Activated CD4-positive, alpha-beta memory T cell treated with anti-CD3 and anti-CD28 coated beads for 36 hours (primary cell): Measurements from ENCODE around the gene ZXDC. TPM values are rescaled to one million over a fixed set of nuclear protein-coding genes. Genes with fewer than 3 reads are reported as not detected.

Experiments used
- CTCF ChIA-PET: fragments of 350-600 bp; sonication (Branson Sonifier 250); formaldehyde crosslinking; loops from one replicate; lab custom pipeline; 2021; ENCODE audit warnings: antibody characterized with exemption, inconsistent platforms; lab: Charles Lee
- POLR2A ChIA-PET: fragments of 350-600 bp; sonication (Branson Sonifier 250); formaldehyde crosslinking; loops from one replicate; lab custom pipeline; 2021; ENCODE audit warnings: antibody characterized with exemption; lab: Charles Lee
- DNase-seq: peaks from one replicate; pipeline ENCODE4 v3.0.0-alpha.2; 2020
- H3K27ac Mint-ChIP-seq: one replicate; pipeline ENCODE4 v1.8.0; 2021; ENCODE audit warnings: mixed read lengths
- H3K27me3 Mint-ChIP-seq: one replicate; pipeline ENCODE4 v1.8.0; 2021; ENCODE audit warnings: mixed read lengths
- H3K36me3 Mint-ChIP-seq: one replicate; pipeline ENCODE4 v1.8.0; 2021; ENCODE audit warnings: mixed read lengths
- H3K4me1 Mint-ChIP-seq: one replicate; pipeline ENCODE4 v1.8.0; 2021; ENCODE audit warnings: low read depth, mixed read lengths
- H3K4me3 Mint-ChIP-seq: one replicate; pipeline ENCODE4 v1.8.0; 2021; ENCODE audit warnings: mild to moderate bottlenecking, mixed read lengths
- H3K9me3 Mint-ChIP-seq: one replicate; pipeline ENCODE4 v1.8.0; 2021; ENCODE audit warnings: mixed read lengths
- intact Hi-C: fragments of 100-400 bp; cut with micrococcal nuclease; formaldehyde crosslinking; loops from one replicate; pipeline ENCODE4 v1.15.1; 2023
- total RNA-seq, 2 experiments: library from RNA; stranded (reverse); gene quantifications; one replicate each; pipeline ENCODE4 v1.2.3, GENCODE V29; 2021

Gene ZXDC
- total RNA-seq, 2 experiments from 2014 or later: 18.2 to 19.1 TPM

- Mint-ChIP-seq H3K27me3 (peaks cover 14% of the 10 kb centered on the region), H3K4me3 (no peak overlapping the region), H3K36me3 (no peaks in the 10 kb centered on the region), H3K9me3 (no peaks in the 10 kb centered on the region), H3K27ac (no peak overlapping the region), H3K4me1 (no peaks in the 10 kb centered on the region)
- ChIA-PET POLR2A (no interaction called here), CTCF (no interaction called here)
- intact Hi-C loops: no loop called here
- DNase-seq: no peak
Measured at GRCh38 chr3:126417981-126418530, 57.6 kb downstream of the ZXDC start.

DNA sequence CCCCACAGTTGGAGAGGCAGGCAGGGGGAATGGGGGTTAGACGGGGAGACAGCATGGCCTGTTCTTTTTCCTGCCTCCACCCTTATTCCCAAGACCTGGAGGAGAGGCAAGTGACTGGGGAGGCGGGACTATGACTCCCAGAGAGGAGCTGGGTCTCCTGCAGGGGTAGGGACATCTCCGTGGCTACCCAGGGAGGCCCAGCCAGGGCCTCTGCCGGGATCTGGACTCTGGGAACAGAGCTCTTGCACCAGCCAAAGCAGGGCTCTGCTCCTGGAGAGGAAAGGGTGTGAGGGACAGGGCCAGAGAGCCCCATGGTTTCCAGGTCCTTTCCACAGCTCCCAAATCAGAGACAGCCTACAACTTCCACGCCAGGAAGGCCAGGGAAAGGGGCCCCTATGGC lies 58.2 kb downstream of the ZXDC start:
- intact Hi-C loops: no loop called here
- peaks cover 18% of the 10 kb centered on the region for H3K27me3 Mint-ChIP-seq

GRCh38 chr3:126416943-126417342 lies 58.7 kb downstream of the ZXDC start:
- no peaks in the 10 kb centered on the region for H3K36me3 Mint-ChIP-seq
- POLR2A ChIA-PET: no interaction called here
- intact Hi-C loops: no loop called here
- H3K27ac Mint-ChIP-seq: no peak overlapping the region
- CTCF ChIA-PET: no interaction called here
- no peaks in the 10 kb centered on the region for H3K4me1 Mint-ChIP-seq
- H3K9me3 Mint-ChIP-seq: no peaks in the 10 kb centered on the region
- DNase-seq: no peak
- H3K4me3 Mint-ChIP-seq: no peak overlapping the region
- peaks cover 21% of the 10 kb centered on the region for H3K27me3 Mint-ChIP-seq

More for the DNA sequence above, 58.2 kb downstream of the ZXDC start:
- Mint-ChIP-seq H3K9me3 (no peaks in the 10 kb centered on the region), H3K4me3 (no peak overlapping the region), H3K4me1 (no peaks in the 10 kb centered on the region), H3K36me3 (no peaks in the 10 kb centered on the region), H3K27ac (no peak overlapping the region)
- ChIA-PET POLR2A (no interaction called here), CTCF (no interaction called here)
- DNase-seq: no peak

DNA sequence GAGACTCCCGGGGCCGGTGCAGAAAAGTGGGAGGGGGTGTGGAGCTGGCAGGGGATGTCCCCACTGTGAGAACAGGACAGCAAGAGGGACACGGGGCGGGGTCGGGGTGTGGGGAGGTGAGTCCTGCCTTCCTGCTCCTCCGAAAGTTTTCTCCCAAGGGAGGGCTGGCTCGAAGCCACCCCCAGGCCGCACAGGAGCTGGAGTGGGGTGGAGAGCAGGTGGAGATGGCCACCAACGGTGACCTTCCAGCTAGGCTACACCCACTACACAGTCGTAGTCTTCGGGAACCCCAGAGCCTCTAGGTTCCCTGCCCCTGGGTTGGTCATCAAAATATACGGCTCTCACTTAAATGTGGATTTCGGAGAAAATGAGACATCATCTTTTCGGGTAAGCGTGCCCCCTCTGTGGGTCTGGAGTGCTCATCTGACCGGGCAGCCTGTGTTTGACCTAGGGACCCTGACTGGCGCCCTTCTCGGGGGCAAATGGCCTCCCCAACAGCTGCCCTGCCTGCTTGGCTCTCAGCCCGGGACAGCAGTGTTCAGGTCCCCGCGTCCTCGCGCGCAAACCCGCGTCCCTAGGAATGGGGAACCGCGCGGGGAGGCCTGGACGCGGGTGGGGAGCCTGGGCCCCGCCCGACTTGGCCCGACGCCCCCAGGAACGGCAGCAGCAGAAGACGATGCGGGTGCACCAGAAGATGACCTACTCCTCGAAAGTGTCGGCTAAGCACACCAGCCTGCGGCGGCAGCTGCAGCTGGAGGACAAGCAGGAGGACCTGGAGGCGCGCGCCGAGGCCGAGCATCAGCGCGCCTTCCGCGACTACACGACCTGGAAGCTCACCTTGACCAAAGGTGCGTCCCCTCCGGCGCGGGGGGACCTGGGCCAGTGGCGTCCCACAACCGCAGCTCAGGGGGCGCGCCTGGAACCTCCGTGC lies 59.8 kb downstream of the ZXDC start:
- no peak overlapping the region for H3K4me3 Mint-ChIP-seq
- DNase-seq: no peak
- no peak overlapping the region for H3K27ac Mint-ChIP-seq
- no peaks in the 10 kb centered on the region for H3K36me3 Mint-ChIP-seq
- ChIA-PET CTCF (no interaction called here), POLR2A (no interaction called here)
- H3K27me3 Mint-ChIP-seq: peaks cover 30% of the 10 kb centered on the region
- no peaks in the 10 kb centered on the region for H3K4me1 Mint-ChIP-seq
- intact Hi-C loops: no loop called here
- H3K9me3 Mint-ChIP-seq: no peaks in the 10 kb centered on the region

DNA sequence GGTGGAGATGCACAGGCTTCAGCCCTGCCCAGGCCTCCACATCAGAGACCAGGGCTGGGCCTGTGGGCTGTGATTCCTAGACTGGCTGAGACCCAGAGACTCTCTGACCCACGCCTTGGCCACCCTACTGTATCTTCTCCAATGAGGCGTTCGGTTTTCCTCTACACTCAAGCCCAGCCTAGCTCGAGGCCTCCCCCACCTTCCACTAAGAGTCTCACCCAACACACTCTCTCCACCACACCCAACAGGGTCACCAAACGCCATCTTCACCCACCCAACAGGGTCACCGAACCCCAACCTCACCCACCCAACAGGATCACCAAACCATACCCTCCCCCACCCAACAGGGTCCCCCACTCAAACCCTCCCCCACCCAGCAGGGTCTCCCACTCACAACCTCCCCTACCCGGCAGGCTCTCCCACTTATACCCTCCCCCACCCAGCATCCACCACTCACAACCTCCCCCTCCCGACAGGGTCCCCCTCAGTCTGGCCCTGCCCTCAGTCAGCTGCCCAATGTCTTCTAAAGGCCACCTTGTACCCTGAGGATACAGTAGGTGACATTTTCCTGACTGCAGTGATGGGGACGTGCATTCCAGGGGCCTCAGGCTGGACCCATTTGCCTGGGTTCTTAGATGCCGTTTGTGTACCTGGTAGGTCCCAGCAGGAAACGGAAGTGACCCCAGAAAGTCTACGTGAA lies 60.6 kb downstream of the ZXDC start:
- Mint-ChIP-seq H3K4me1 (no peaks in the 10 kb centered on the region), H3K27me3 (peaks cover 31% of the 10 kb centered on the region), H3K9me3 (no peaks in the 10 kb centered on the region), H3K4me3 (no peak overlapping the region), H3K27ac (no peak overlapping the region), H3K36me3 (no peaks in the 10 kb centered on the region)
- CTCF ChIA-PET: no interaction called here
- intact Hi-C loops: no loop called here
- POLR2A ChIA-PET: no interaction called here
- no peak for DNase-seq

DNA sequence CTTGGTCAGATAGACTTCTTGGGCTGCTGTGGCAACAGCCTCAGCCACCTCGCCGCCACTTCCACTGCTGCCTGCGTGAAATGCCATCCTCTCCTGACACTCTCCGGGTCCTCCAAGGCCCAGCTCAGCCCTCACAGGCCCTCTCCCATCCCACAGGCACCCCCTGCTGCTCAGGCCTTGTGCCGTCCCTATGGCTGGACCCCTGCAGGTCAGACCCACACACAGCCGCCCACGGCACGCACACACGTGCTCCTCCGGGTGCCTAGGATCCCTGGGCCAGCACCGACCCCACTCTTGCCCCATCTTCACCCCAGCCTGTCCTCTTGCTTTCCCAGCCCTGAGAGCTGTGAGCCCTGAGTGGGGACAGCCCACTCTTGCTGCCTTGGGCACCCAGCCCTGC lies 61.3 kb downstream of the ZXDC start:
- Mint-ChIP-seq H3K4me1 (no peaks in the 10 kb centered on the region), H3K27me3 (peaks cover 31% of the 10 kb centered on the region), H3K4me3 (no peak overlapping the region), H3K27ac (no peak overlapping the region), H3K9me3 (no peaks in the 10 kb centered on the region), H3K36me3 (no peaks in the 10 kb centered on the region)
- intact Hi-C loops: no loop called here
- DNase-seq: no peak
- CTCF ChIA-PET: no interaction called here
- POLR2A ChIA-PET: no interaction called here

DNA sequence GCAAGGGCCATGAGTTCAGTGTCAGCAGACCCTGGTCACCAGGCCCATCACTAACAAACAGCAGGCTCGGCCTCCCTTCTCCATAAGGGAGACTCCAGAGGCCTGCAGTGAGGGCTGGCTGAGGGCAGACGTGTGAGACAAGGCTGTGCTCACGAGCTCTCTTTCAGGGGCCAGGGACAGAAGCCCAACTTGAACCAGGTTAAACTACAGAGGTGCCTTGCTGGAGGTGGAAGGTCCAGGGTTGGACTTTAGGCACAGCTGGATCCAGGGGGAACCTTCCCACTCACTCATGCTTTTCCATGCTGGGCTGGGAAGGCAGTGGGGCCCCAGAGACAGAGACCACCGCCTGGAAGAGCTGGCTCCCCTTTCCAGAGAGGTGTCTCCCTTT lies 62.0 kb downstream of the ZXDC start:
- Mint-ChIP-seq H3K4me1 (no peaks in the 10 kb centered on the region), H3K36me3 (no peaks in the 10 kb centered on the region), H3K4me3 (no peak overlapping the region), H3K27ac (no peak overlapping the region), H3K27me3 (peaks cover 31% of the 10 kb centered on the region), H3K9me3 (no peaks in the 10 kb centered on the region)
- ChIA-PET POLR2A (no interaction called here), CTCF (no interaction called here)
- intact Hi-C loops: no loop called here
- no peak for DNase-seq

GRCh38 chr3:126412841-126413692 lies 62.6 kb downstream of the ZXDC start:
- H3K4me1 Mint-ChIP-seq: no peaks in the 10 kb centered on the region
- no peak for DNase-seq
- ChIA-PET CTCF (no interaction called here), POLR2A (interaction anchor here (0.5 kb wide), 1 partner anchor 1617 kb away, joined by 3 read pairs; no protein-coding TSS in a partner anchor)
- peaks cover 37% of the 10 kb centered on the region for H3K27me3 Mint-ChIP-seq
- H3K4me3 Mint-ChIP-seq: no peak overlapping the region
- H3K9me3 Mint-ChIP-seq: no peaks in the 10 kb centered on the region
- H3K36me3 Mint-ChIP-seq: no peaks in the 10 kb centered on the region
- intact Hi-C loops: no loop called here
- H3K27ac Mint-ChIP-seq: no peak overlapping the region

DNA sequence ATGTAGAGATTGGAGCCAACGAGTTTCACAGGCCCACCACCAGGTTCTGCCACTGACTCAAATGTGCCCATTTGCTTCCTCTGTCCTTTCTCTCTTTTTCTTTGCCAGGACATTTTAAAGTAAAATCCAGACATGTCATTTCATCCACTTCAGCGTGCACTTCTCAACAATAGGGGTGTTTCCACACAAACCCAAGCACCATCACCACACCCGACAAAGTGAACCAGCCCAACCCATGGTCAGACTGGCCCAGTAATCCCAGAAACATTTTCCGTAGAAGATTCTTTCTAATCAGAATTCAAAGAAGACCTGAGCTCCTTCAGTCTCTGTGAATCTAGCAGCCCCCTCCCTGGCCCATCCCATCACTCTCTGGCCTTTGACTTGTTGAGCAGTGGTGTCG lies 67.6 kb downstream of the ZXDC start:
- intact Hi-C loops: no loop called here
- DNase-seq: no peak
- Mint-ChIP-seq H3K27ac (no peak overlapping the region), H3K4me1 (no peaks in the 10 kb centered on the region), H3K4me3 (no peak overlapping the region), H3K36me3 (no peaks in the 10 kb centered on the region), H3K9me3 (no peaks in the 10 kb centered on the region), H3K27me3 (peaks cover 38% of the 10 kb centered on the region)
- POLR2A ChIA-PET: no interaction called here
- CTCF ChIA-PET: no interaction called here

GRCh38 chr3:126407412-126408044 lies 68.2 kb downstream of the ZXDC start:
- ChIA-PET POLR2A (no interaction called here), CTCF (no interaction called here)
- Mint-ChIP-seq H3K27me3 (peaks cover 40% of the 10 kb centered on the region), H3K27ac (no peak overlapping the region), H3K9me3 (no peaks in the 10 kb centered on the region), H3K4me1 (no peaks in the 10 kb centered on the region), H3K36me3 (no peaks in the 10 kb centered on the region), H3K4me3 (no peak overlapping the region)
- intact Hi-C loops: no loop called here
- no peak for DNase-seq

DNA sequence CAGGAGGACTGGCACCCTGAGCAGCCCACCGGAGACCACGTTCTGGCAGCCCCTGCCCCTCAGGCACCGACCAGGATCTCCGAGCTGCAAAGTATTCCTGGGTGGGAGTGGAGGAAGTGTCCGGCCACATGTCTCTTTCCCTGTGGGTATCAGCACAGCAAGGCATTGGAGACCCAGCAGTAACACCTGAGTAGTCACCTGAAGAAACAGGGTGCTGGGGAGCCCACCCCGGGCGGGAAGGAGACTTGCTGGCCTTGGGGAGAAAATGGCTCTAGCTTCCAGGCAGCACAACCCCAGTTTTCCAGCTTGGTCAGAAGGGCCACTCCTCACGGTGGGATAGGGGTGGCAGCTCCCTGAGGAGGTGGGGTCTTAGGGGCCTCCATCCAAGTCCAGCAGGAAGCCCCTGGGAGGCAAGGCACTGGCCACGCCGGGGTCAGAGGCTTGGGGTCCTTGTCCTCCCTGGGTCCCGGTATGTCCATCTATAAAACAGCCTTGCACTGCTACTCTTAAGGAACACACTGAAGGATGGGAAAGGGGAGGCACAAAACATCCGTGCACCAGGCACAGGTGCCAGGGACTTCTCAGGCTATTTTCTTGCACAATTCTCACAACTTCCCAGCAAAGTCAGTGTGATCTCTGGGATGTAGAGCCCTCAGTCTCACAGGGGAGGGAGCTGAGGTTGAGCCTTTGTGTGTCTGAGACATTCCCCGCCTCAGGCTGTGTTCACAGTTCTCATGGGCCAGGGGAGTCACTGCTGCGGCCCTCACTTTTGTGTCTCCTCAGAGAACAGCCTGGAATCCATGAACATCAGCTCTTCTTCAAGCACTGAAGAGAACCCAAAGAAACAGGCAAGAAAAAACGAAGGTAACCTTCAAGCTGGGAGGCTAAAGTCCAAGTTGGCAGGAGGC lies 69.0 kb downstream of the ZXDC start:
- CTCF ChIA-PET: no interaction called here

More for the DNA sequence above, 69.0 kb downstream of the ZXDC start:
- Mint-ChIP-seq H3K27me3 (peaks cover 36% of the 10 kb centered on the region), H3K4me1 (no peaks in the 10 kb centered on the region), H3K9me3 (no peaks in the 10 kb centered on the region), H3K36me3 (no peaks in the 10 kb centered on the region), H3K27ac (no peak overlapping the region), H3K4me3 (no peak overlapping the region)
- POLR2A ChIA-PET: no interaction called here
- no peak for DNase-seq
- intact Hi-C loops: no loop called here
